Subcutaneous adipose tissue (tissue), 4 donors: ENCODE measurements around the gene NELL1. TPM values are rescaled to one million over a fixed set of nuclear protein-coding genes. Genes with fewer than 3 reads are reported as not detected.

Source experiments
- total RNA-seq, 4 donors: library from RNA; depleted of rRNA; stranded (reverse); fragments of >200 nt; gene quantifications; one replicate each; pipeline ENCODE4 v1.1.0, GENCODE V29; 2016
- TF ChIP-seq, protein P1 (sequence below): fragments of 450-650 bp; IDR thresholded peaks from one replicate; pipeline ENCODE4 v1.5.1; 2016; ENCODE audit warnings: low read depth, mild to moderate bottlenecking, control low read depth, antibody characterized with exemption, moderate library complexity

Gene NELL1
- total RNA-seq, 4 donors from 2014 or later, result not detected

DNA sequence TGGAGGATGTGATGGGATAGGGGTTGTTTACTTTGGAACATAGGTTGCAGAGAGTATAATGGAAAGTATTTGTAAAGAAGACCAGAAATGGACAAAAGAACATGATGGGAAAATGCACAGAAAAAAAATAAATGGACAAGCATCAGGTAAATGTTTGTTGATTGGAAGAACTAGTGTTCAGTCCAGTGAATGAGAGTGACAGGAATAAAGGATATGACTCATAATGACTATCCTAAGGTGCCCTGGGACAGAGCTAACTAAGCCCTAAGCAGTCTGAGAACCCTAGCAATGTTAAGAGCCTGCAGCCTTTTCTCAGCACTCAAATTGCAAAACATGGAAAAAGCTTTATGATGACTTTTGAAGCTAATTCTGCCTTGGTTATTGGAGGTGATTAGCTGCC is 790.7 kb downstream of the NELL1 start:
- TF ChIP-seq, protein P1, sequence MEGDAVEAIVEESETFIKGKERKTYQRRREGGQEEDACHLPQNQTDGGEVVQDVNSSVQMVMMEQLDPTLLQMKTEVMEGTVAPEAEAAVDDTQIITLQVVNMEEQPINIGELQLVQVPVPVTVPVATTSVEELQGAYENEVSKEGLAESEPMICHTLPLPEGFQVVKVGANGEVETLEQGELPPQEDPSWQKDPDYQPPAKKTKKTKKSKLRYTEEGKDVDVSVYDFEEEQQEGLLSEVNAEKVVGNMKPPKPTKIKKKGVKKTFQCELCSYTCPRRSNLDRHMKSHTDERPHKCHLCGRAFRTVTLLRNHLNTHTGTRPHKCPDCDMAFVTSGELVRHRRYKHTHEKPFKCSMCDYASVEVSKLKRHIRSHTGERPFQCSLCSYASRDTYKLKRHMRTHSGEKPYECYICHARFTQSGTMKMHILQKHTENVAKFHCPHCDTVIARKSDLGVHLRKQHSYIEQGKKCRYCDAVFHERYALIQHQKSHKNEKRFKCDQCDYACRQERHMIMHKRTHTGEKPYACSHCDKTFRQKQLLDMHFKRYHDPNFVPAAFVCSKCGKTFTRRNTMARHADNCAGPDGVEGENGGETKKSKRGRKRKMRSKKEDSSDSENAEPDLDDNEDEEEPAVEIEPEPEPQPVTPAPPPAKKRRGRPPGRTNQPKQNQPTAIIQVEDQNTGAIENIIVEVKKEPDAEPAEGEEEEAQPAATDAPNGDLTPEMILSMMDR, result no peak

- TF ChIP-seq, protein P1, result no peak
Measured at GRCh38 chr11:21461701-21462100, 792.3 kb downstream of the NELL1 start.

GRCh38 chr11:21464601-21465193 is 795.3 kb downstream of the NELL1 start:
- TF ChIP-seq, protein P1, result no peak

DNA sequence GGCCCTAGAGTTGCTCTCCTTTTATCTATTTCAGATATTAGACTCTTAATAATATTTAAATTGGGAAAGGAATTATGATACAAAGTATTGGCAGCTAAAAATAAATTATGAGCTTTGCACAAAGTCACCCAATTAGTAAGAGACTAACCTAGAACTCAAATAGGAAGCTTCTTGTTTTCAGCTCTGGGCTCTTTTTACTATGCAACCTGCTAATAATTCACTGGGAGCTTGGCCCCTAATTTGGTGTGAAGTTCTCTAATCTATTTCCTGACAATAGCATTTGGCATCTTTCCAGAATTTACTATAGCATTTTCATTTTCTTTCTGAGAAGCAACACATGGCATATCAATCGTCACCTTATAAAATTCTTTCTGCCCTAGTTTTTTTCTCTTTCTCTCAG is 795.8 kb downstream of the NELL1 start:
- TF ChIP-seq, protein P1, result no peak

GRCh38 chr11:21465920-21466319 is 796.5 kb downstream of the NELL1 start:
- TF ChIP-seq, protein P1, result no peak

GRCh38 chr11:21470521-21470920 is 801.1 kb downstream of the NELL1 start:
- TF ChIP-seq, protein P1, result no peak

GRCh38 chr11:21472261-21472660 is 802.9 kb downstream of the NELL1 start:
- TF ChIP-seq, protein P1, result no peak
